Measurements from ENCODE around the gene PTPRC.

The PTPRC gene

GRCh38 chr1:198774421-198774820 is 135.6 kb downstream of the PTPRC start:
- H3K4me3 ChIP-seq (ENCODE audit: low read depth, low read length): no peak overlapping the region
- DNase-seq (ENCODE audit: low read depth): no peak
- TF ChIP-seq CTCF (conservative IDR thresholded peaks at IDR 0.05; ENCODE audit: low read depth, low read length): no peak

- TF ChIP-seq CTCF (conservative IDR thresholded peaks at IDR 0.05; ENCODE audit: low read depth, low read length): no peak
- H3K4me3 ChIP-seq (ENCODE audit: low read depth, low read length): no peak overlapping the region
- DNase-seq (ENCODE audit: low read depth): peak; percentile 98
Observed at GRCh38 chr1:198775606-198776005, 136.8 kb downstream of the PTPRC start.

- no peak overlapping the region for H3K4me3 ChIP-seq (ENCODE audit: low read depth, low read length)
- TF ChIP-seq CTCF (conservative IDR thresholded peaks at IDR 0.05; ENCODE audit: low read depth, low read length): peak; percentile 3
- DNase-seq (ENCODE audit: low read depth): peak; percentile 98
Observed at GRCh38 chr1:198776602-198777029, 137.8 kb downstream of the PTPRC start.

- no peak for TF ChIP-seq CTCF (conservative IDR thresholded peaks at IDR 0.05; ENCODE audit: low read depth, low read length)
- no peak overlapping the region for H3K4me3 ChIP-seq (ENCODE audit: low read depth, low read length)
- peak; percentile 66 for DNase-seq (ENCODE audit: low read depth)
Observed at GRCh38 chr1:198778049-198778448, 139.2 kb downstream of the PTPRC start.

- DNase-seq (ENCODE audit: low read depth): peak; percentile 59
- no peak overlapping the region for H3K4me3 ChIP-seq (ENCODE audit: low read depth, low read length)
- TF ChIP-seq CTCF (conservative IDR thresholded peaks at IDR 0.05; ENCODE audit: low read depth, low read length): no peak
Observed at GRCh38 chr1:198780376-198780775, 141.5 kb downstream of the PTPRC start.

- peak; percentile 87 for DNase-seq (ENCODE audit: low read depth)
- peak; percentile 72 for TF ChIP-seq CTCF (conservative IDR thresholded peaks at IDR 0.05; ENCODE audit: low read depth, low read length)
- no peak overlapping the region for H3K4me3 ChIP-seq (ENCODE audit: low read depth, low read length)
Observed at GRCh38 chr1:198788561-198789064, 149.8 kb downstream of the PTPRC start.

GRCh38 chr1:198793714-198794113 is 154.9 kb downstream of the PTPRC start:
- no peak overlapping the region for H3K4me3 ChIP-seq (ENCODE audit: low read depth, low read length)
- no peak for DNase-seq (ENCODE audit: low read depth)
- TF ChIP-seq CTCF (conservative IDR thresholded peaks at IDR 0.05; ENCODE audit: low read depth, low read length): no peak
